ENCODE measurements around the gene SPRR5.

The SPRR5 gene

GRCh38 chr1:152946651-152947256 lies at the start of gene SPRR5:
TSS of gene SPRR5 (plus strand) at chr1:152947206. CDS start at chr1:152948555, 1,349 bp downstream.
- Histone ChIP-seq H3K9ac (ENCODE audit: low read length) (no peak within 1 kb of the TSS), H3K9me3 (ENCODE audit: control insufficient read depth, low read length) (no peaks in the 10 kb centered on the region), H3K27me3 (replicated peaks; ENCODE audit: control insufficient read depth, insufficient read depth, low read length) (peaks cover 14% of the 10 kb centered on the region), H3K4me3 (ENCODE audit: low read length) (no peak within 1 kb of the TSS), H3K4me1 (ENCODE audit: control insufficient read depth, insufficient read depth, low read length) (no peaks in the 10 kb centered on the region), H3K36me3 (ENCODE audit: control insufficient read depth, insufficient read depth, low read length, severe bottlenecking) (no peaks in the 10 kb centered on the region)
- no peak for DNase-seq (ENCODE audit: low read depth)

- no peaks in the 10 kb centered on the region for H3K4me1 ChIP-seq (ENCODE audit: control insufficient read depth, insufficient read depth, low read length)
Observed at GRCh38 chr1:152899027-152899426, 48.0 kb upstream of the SPRR5 start.

GRCh38 chr1:152899883-152900282 lies 47.1 kb upstream of the SPRR5 start:
- H3K9ac ChIP-seq (ENCODE audit: low read length), result no peak overlapping the region
- no peaks in the 10 kb centered on the region for H3K27me3 ChIP-seq (replicated peaks; ENCODE audit: control insufficient read depth, insufficient read depth, low read length)
- H3K4me3 ChIP-seq (ENCODE audit: low read length), result no peak overlapping the region
- H3K4me1 ChIP-seq (ENCODE audit: control insufficient read depth, insufficient read depth, low read length), result peaks cover under 1% of the 10 kb centered on the region
- H3K36me3 ChIP-seq (ENCODE audit: control insufficient read depth, insufficient read depth, low read length, severe bottlenecking), result no peaks in the 10 kb centered on the region
- no peaks in the 10 kb centered on the region for H3K9me3 ChIP-seq (ENCODE audit: control insufficient read depth, low read length)
- DNase-seq (ENCODE audit: low read depth), result no peak

More at GRCh38 chr1:152899027-152899426, 48.0 kb upstream of the SPRR5 start:
- H3K36me3 ChIP-seq (ENCODE audit: control insufficient read depth, insufficient read depth, low read length, severe bottlenecking), result no peaks in the 10 kb centered on the region
- no peaks in the 10 kb centered on the region for H3K9me3 ChIP-seq (ENCODE audit: control insufficient read depth, low read length)
- no peak overlapping the region for H3K4me3 ChIP-seq (ENCODE audit: low read length)
- no peak overlapping the region for H3K9ac ChIP-seq (ENCODE audit: low read length)
- DNase-seq (ENCODE audit: low read depth), result no peak
- H3K27me3 ChIP-seq (replicated peaks; ENCODE audit: control insufficient read depth, insufficient read depth, low read length), result no peaks in the 10 kb centered on the region

- no peaks in the 10 kb centered on the region for H3K27me3 ChIP-seq (replicated peaks; ENCODE audit: control insufficient read depth, insufficient read depth, low read length)
- peaks cover 11% of the 10 kb centered on the region for H3K4me1 ChIP-seq (ENCODE audit: control insufficient read depth, insufficient read depth, low read length)
- DNase-seq (ENCODE audit: low read depth), result no peak
- H3K9me3 ChIP-seq (ENCODE audit: control insufficient read depth, low read length), result no peaks in the 10 kb centered on the region
- no peak overlapping the region for H3K9ac ChIP-seq (ENCODE audit: low read length)
- no peak overlapping the region for H3K4me3 ChIP-seq (ENCODE audit: low read length)
- no peaks in the 10 kb centered on the region for H3K36me3 ChIP-seq (ENCODE audit: control insufficient read depth, insufficient read depth, low read length, severe bottlenecking)
Observed at GRCh38 chr1:152901631-152902030, 45.4 kb upstream of the SPRR5 start.

- Histone ChIP-seq H3K27me3 (replicated peaks; ENCODE audit: control insufficient read depth, insufficient read depth, low read length) (no peaks in the 10 kb centered on the region), H3K4me1 (ENCODE audit: control insufficient read depth, insufficient read depth, low read length) (peaks cover 11% of the 10 kb centered on the region), H3K36me3 (ENCODE audit: control insufficient read depth, insufficient read depth, low read length, severe bottlenecking) (no peaks in the 10 kb centered on the region), H3K4me3 (ENCODE audit: low read length) (no peak overlapping the region), H3K9me3 (ENCODE audit: control insufficient read depth, low read length) (no peaks in the 10 kb centered on the region), H3K9ac (ENCODE audit: low read length) (no peak overlapping the region)
- DNase-seq (ENCODE audit: low read depth), result no peak
Observed at GRCh38 chr1:152902636-152903035, 44.4 kb upstream of the SPRR5 start.

- Histone ChIP-seq H3K9me3 (ENCODE audit: control insufficient read depth, low read length) (no peaks in the 10 kb centered on the region), H3K36me3 (ENCODE audit: control insufficient read depth, insufficient read depth, low read length, severe bottlenecking) (no peaks in the 10 kb centered on the region), H3K4me1 (ENCODE audit: control insufficient read depth, insufficient read depth, low read length) (peaks cover 11% of the 10 kb centered on the region), H3K9ac (ENCODE audit: low read length) (no peak overlapping the region), H3K4me3 (ENCODE audit: low read length) (no peak overlapping the region), H3K27me3 (replicated peaks; ENCODE audit: control insufficient read depth, insufficient read depth, low read length) (peaks cover 5% of the 10 kb centered on the region)
- DNase-seq (ENCODE audit: low read depth), result no peak
Observed at GRCh38 chr1:152904688-152905440, 42.1 kb upstream of the SPRR5 start.

GRCh38 chr1:152906023-152906565 lies 40.9 kb upstream of the SPRR5 start:
- no peak overlapping the region for H3K9ac ChIP-seq (ENCODE audit: low read length)
- H3K4me3 ChIP-seq (ENCODE audit: low read length), result peak overlapping the region; percentile 24
- H3K27me3 ChIP-seq (replicated peaks; ENCODE audit: control insufficient read depth, insufficient read depth, low read length), result peaks cover 11% of the 10 kb centered on the region
- H3K4me1 ChIP-seq (ENCODE audit: control insufficient read depth, insufficient read depth, low read length), result peaks cover 11% of the 10 kb centered on the region
- DNase-seq (ENCODE audit: low read depth), result no peak
- H3K36me3 ChIP-seq (ENCODE audit: control insufficient read depth, insufficient read depth, low read length, severe bottlenecking), result no peaks in the 10 kb centered on the region
- no peaks in the 10 kb centered on the region for H3K9me3 ChIP-seq (ENCODE audit: control insufficient read depth, low read length)

GRCh38 chr1:152907686-152908601 lies 39.1 kb upstream of the SPRR5 start, which contains the start of gene IVL:
TSS of gene IVL (plus strand) at chr1:152908546. CDS start at chr1:152909798, 1,252 bp downstream.
- no peak within 1 kb of the TSS for H3K9ac ChIP-seq (ENCODE audit: low read length)
- DNase-seq (ENCODE audit: low read depth), result no peak
- peaks cover 11% of the 10 kb centered on the region for H3K4me1 ChIP-seq (ENCODE audit: control insufficient read depth, insufficient read depth, low read length)
- no peaks in the 10 kb centered on the region for H3K9me3 ChIP-seq (ENCODE audit: control insufficient read depth, low read length)
- no peak within 1 kb of the TSS for H3K4me3 ChIP-seq (ENCODE audit: low read length)
- peaks cover 17% of the 10 kb centered on the region for H3K27me3 ChIP-seq (replicated peaks; ENCODE audit: control insufficient read depth, insufficient read depth, low read length)
- H3K36me3 ChIP-seq (ENCODE audit: control insufficient read depth, insufficient read depth, low read length, severe bottlenecking), result no peaks in the 10 kb centered on the region

GRCh38 chr1:152909206-152909605 lies 37.8 kb upstream of the SPRR5 start:
- Histone ChIP-seq H3K4me1 (ENCODE audit: control insufficient read depth, insufficient read depth, low read length) (peaks cover 11% of the 10 kb centered on the region), H3K36me3 (ENCODE audit: control insufficient read depth, insufficient read depth, low read length, severe bottlenecking) (no peaks in the 10 kb centered on the region), H3K9ac (ENCODE audit: low read length) (no peak overlapping the region), H3K4me3 (ENCODE audit: low read length) (no peak overlapping the region), H3K27me3 (replicated peaks; ENCODE audit: control insufficient read depth, insufficient read depth, low read length) (peaks cover 17% of the 10 kb centered on the region), H3K9me3 (ENCODE audit: control insufficient read depth, low read length) (no peaks in the 10 kb centered on the region)
- DNase-seq (ENCODE audit: low read depth), result no peak

- peaks cover 2% of the 10 kb centered on the region for H3K9me3 ChIP-seq (ENCODE audit: control insufficient read depth, low read length)
- no peaks in the 10 kb centered on the region for H3K36me3 ChIP-seq (ENCODE audit: control insufficient read depth, insufficient read depth, low read length, severe bottlenecking)
- H3K4me1 ChIP-seq (ENCODE audit: control insufficient read depth, insufficient read depth, low read length), result no peaks in the 10 kb centered on the region
- DNase-seq (ENCODE audit: low read depth), result no peak
- peaks cover 17% of the 10 kb centered on the region for H3K27me3 ChIP-seq (replicated peaks; ENCODE audit: control insufficient read depth, insufficient read depth, low read length)
- H3K4me3 ChIP-seq (ENCODE audit: low read length), result no peak overlapping the region
- no peak overlapping the region for H3K9ac ChIP-seq (ENCODE audit: low read length)
Observed at GRCh38 chr1:152912471-152912870, 34.5 kb upstream of the SPRR5 start.

GRCh38 chr1:152912900-152913299 lies 34.1 kb upstream of the SPRR5 start:
- H3K27me3 ChIP-seq (replicated peaks; ENCODE audit: control insufficient read depth, insufficient read depth, low read length), result peaks cover 17% of the 10 kb centered on the region
- DNase-seq (ENCODE audit: low read depth), result no peak
- no peaks in the 10 kb centered on the region for H3K4me1 ChIP-seq (ENCODE audit: control insufficient read depth, insufficient read depth, low read length)
- no peaks in the 10 kb centered on the region for H3K36me3 ChIP-seq (ENCODE audit: control insufficient read depth, insufficient read depth, low read length, severe bottlenecking)
- no peak overlapping the region for H3K9ac ChIP-seq (ENCODE audit: low read length)
- no peak overlapping the region for H3K4me3 ChIP-seq (ENCODE audit: low read length)
- H3K9me3 ChIP-seq (ENCODE audit: control insufficient read depth, low read length), result peaks cover 2% of the 10 kb centered on the region
